Nasal cavity respiratory epithelium epithelial cell of viscerocranial mucosa (primary cell): Measurements from ENCODE around the gene SLC35B3. TPM values are rescaled to one million over a fixed set of nuclear protein-coding genes. Genes with fewer than 3 reads are reported as not detected.

Source experiments
- total RNA-seq: library from RNA; depleted of rRNA; stranded (reverse); fragments of >200 nt; gene quantifications from 2 replicates; pipeline ENCODE4 v1.2.3, GENCODE V29; 2014

SLC35B3 gene
- total RNA-seq, result 19.6 and 22.2 TPM in 2 replicates

DNA sequence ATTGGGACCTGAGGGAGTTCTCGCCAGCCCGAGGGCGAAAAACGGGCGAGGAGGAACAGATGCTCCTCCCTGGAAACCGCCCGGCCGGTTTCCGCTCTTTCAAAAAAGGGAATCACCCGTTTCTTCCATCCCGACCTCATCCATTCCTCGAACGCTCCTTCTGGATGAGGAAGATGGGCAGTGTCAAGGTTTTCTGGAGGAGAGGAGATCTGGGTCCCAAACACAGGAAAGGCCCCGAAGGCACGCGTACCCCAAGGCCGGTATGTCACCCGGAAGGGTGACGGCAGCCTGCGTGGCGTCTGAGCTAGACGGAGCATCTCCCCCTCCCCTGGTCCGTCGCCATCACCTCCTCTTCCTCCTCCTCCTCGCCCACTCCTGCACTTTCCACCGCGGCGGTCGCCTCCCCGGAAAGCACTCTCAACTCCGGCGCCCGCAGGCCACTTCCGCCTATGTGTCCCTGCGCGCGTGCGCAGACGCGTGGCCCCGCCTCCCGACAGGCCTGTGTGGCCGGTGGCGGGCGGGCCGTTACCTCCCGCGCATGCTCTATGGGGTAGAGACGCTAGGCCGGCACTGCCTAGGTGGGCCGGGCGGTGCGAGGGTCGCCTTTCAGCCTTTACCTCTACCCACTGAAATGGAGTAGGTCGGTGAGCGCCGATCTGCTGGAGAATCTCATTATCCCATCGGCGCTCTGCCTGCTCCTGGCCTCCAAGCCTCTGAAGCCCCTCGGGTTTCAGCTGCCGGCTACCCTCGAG is at the start of gene SLC35B3:
TSS of gene SLC35B3 (minus strand) at position 453 of the 752 bp plus-strand sequence.

